Astrocyte of the cerebellum (primary cell): Measurements from ENCODE around the gene SHISA6.

Experiments used
- DNase-seq: peaks from one replicate; pipeline ENCODE4 v3.0.0-alpha.2; 2011; ENCODE audit warnings: low read depth
- H3K4me3 ChIP-seq: 2 replicates; pipeline ENCODE4 v1.5.1; 2011; ENCODE audit warnings: mild to moderate bottlenecking, low read depth, low read length, moderate library complexity
- in situ Hi-C: cut with HindIII; loops from 2 replicates; pipeline ENCODE4 v1.10.0; 2017; ENCODE audit warnings: low sequenced_read_pairs
- TF ChIP-seq, protein P1 (sequence below): IDR thresholded peaks from 2 replicates; pipeline ENCODE4 v1.5.1; 2012; ENCODE audit warnings: low read length, low read depth, moderate library complexity, mild to moderate bottlenecking; ENCODE audit errors: missing control alignments

The SHISA6 gene

DNA sequence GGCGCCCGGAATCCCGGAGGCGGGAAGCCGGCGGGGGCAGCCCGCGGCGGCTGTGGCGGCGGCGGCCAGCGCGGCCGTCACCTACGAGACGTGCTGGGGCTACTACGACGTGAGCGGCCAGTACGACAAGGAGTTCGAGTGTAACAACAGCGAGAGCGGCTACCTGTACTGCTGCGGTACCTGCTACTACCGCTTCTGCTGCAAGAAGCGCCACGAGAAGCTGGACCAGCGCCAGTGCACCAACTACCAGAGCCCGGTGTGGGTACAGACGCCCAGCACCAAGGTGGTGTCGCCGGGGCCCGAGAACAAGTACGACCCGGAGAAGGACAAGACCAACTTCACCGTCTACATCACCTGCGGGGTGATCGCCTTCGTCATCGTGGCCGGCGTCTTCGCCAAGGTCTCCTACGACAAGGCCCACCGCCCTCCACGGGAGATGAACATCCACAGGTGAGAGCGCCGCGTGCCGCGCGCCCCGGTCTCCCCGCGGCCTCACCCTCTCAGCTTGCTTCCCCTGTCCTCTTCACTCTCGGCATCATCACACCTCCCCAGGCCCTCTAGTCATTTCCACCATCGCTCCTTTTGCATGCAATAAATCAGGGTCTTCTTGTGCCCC is 706 bp downstream of the SHISA6 start:
- H3K4me3 ChIP-seq: no peak overlapping the region
- in situ Hi-C loops: no loop called here
- no peak for DNase-seq
- TF ChIP-seq, protein P1, sequence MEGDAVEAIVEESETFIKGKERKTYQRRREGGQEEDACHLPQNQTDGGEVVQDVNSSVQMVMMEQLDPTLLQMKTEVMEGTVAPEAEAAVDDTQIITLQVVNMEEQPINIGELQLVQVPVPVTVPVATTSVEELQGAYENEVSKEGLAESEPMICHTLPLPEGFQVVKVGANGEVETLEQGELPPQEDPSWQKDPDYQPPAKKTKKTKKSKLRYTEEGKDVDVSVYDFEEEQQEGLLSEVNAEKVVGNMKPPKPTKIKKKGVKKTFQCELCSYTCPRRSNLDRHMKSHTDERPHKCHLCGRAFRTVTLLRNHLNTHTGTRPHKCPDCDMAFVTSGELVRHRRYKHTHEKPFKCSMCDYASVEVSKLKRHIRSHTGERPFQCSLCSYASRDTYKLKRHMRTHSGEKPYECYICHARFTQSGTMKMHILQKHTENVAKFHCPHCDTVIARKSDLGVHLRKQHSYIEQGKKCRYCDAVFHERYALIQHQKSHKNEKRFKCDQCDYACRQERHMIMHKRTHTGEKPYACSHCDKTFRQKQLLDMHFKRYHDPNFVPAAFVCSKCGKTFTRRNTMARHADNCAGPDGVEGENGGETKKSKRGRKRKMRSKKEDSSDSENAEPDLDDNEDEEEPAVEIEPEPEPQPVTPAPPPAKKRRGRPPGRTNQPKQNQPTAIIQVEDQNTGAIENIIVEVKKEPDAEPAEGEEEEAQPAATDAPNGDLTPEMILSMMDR: no peak

DNA sequence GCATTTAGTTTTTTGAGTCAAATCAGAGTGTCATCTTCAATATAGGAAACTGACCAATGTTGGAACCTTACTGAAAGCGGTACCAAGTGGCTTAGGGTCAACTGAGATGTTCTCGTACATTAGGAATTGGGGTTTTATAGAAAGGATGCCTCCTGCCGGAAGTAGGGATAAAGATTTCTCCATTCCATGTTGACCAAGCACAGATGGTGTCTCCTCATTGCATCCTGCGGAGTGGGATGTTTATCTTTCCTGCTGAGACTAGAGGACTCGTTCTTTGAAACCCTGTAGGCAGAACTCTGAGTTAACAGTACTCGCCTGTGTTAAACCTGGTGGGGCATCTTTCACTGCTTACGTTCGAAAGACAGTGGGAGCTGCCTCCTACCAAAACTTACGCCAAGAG is 1.4 kb downstream of the SHISA6 start:
- H3K4me3 ChIP-seq: no peak overlapping the region
- no peak for DNase-seq
- in situ Hi-C loops: no loop called here
- TF ChIP-seq, protein P1: no peak

DNA sequence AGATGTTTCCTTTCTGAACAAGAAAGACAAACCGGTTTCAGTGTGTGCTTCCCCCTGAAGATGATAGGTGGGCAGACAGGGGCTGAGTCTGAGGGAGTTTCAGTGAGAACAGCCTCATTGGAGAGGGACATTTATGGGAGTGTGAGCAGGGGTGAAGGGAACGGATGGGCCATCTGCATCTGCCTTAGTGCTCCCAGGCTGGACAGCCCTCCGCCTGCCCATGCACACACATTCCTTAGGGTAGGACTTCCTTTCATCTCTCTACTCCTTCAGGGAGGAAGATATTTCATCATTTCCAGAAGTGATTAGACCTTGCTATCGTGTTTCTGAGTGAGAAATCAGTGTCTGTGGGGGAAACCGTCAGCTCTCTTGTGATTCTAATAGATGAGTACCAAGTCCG is 3.8 kb downstream of the SHISA6 start:
- TF ChIP-seq, protein P1: no peak
- DNase-seq: no peak
- H3K4me3 ChIP-seq: no peak overlapping the region
- in situ Hi-C loops: no loop called here

DNA sequence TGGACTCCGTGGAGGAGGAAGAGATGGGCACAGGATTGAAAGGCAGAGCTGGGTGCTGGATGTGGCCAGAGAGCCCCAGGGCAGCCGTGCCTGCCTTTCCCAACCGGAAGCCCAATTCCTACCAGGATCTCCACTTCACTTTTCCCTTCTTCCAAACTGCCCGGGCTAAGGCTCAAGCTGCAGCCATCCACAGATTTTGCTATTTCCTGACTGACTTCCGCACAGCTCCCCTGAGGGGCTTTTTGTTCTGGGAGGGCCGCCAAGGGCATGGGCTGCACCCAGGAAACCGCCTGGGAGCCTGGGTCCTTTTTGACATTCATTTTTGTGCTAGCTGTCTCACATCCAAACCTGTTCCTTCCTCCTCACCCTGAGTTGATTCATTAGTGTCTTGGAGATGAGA is 4.2 kb downstream of the SHISA6 start:
- DNase-seq: no peak
- TF ChIP-seq, protein P1: no peak
- H3K4me3 ChIP-seq: no peak overlapping the region
- in situ Hi-C loops: no loop called here

DNA sequence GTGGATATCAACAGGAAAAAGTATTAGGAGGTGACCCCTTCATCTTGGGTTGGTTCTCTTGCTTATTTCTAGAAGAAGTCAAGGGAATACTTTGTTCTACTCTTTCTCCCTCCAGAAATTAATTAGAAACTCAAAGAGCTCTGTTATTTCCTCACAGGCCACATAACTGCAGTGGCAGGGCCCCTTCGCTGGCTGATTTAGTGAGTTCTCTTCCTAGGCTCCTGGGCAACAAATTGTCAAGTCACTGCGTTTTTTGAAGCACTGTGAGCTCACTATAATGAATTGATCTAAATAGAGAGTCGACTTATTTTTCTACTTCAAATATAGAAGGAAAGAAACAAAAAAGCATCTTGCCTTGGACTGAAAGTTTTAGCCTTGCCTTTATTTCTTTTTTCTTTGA is 4.8 kb downstream of the SHISA6 start:
- H3K4me3 ChIP-seq: no peak overlapping the region
- TF ChIP-seq, protein P1: no peak
- in situ Hi-C loops: no loop called here
- DNase-seq: no peak

DNA sequence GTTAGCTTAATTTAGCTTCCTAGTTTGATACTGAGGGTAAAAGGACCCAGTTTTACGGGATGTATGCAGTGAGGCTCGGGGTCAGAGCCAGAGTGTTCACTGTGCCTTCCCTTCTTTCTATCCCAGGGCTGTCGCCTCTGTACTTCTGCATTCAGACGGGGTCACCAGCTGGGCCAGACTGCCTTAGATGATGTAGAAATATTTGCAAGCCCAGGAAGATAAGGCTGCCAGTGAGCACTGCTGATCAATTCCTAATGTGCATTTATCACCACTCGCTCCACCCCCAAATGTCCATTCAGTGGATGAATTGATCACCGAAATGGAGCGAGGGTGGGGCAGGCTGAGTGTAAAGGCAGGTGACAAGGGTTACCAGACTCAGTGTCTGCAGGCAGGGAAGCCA is 9.1 kb downstream of the SHISA6 start:
- no peak overlapping the region for H3K4me3 ChIP-seq
- in situ Hi-C loops: no loop called here
- TF ChIP-seq, protein P1: no peak
- no peak for DNase-seq
